Pons (tissue), 1 donor: Measurements from ENCODE around the gene ZER1.

ENCODE experiments used
- DNase-seq: peaks from one replicate; pipeline ENCODE4 v3.0.0-alpha.2; 2016; ENCODE audit warnings: low spot score

ZER1 gene

GRCh38 chr9:128735373-128735772, 36.4 kb downstream of the ZER1 start:
- peak; percentile 30 for DNase-seq

GRCh38 chr9:128733256-128733655, 38.5 kb downstream of the ZER1 start:
- DNase-seq: peak; percentile 61

GRCh38 chr9:128732576-128732975, 39.2 kb downstream of the ZER1 start:
- no peak for DNase-seq

GRCh38 chr9:128731691-128732090, 40.0 kb downstream of the ZER1 start:
- no peak for DNase-seq

GRCh38 chr9:128731093-128731492, 40.6 kb downstream of the ZER1 start:
- DNase-seq: no peak

- no peak for DNase-seq
Observed at GRCh38 chr9:128729766-128730517, 41.8 kb downstream of the ZER1 start.

- no peak for DNase-seq
Observed at GRCh38 chr9:128729302-128729701, 42.4 kb downstream of the ZER1 start.

- DNase-seq: no peak
Observed at GRCh38 chr9:128728298-128728697, 43.4 kb downstream of the ZER1 start.

- no peak for DNase-seq
Observed at GRCh38 chr9:128727640-128728248, 44.0 kb downstream of the ZER1 start.

- peak; percentile 18 for DNase-seq
Observed at GRCh38 chr9:128724744-128725211, 46.9 kb downstream of the ZER1 start.

- peak; percentile 84 for DNase-seq
Observed at GRCh38 chr9:128723866-128724743, 47.6 kb downstream of the ZER1 start, which contains the start of gene ZDHHC12. Gene ZDHHC12, minus strand, starts transcription at chr9:128724127. Its CDS starts 34 bp downstream, at chr9:128724093.

GRCh38 chr9:128723352-128723865, 48.3 kb downstream of the ZER1 start:
- DNase-seq: no peak

- no peak for DNase-seq
Observed at GRCh38 chr9:128722380-128723351, 49.1 kb downstream of the ZER1 start.

- DNase-seq: no peak
Observed at GRCh38 chr9:128721487-128722010, 50.2 kb downstream of the ZER1 start.

- no peak for DNase-seq
Observed at GRCh38 chr9:128720841-128721486, 50.8 kb downstream of the ZER1 start.

- DNase-seq: no peak
Observed at GRCh38 chr9:128719919-128720605, 51.7 kb downstream of the ZER1 start.

- DNase-seq: no peak
Observed at GRCh38 chr9:128718475-128718874, 53.3 kb downstream of the ZER1 start.

GRCh38 chr9:128718047-128718446, 53.7 kb downstream of the ZER1 start:
- no peak for DNase-seq

- DNase-seq: no peak
Observed at GRCh38 chr9:128716581-128717254, 55.0 kb downstream of the ZER1 start.
